Ovary (tissue), 9 donors: Measurements from ENCODE around the gene KNCN. TPM values are rescaled to one million over a fixed set of nuclear protein-coding genes. Genes with fewer than 3 reads are reported as not detected.

Experiments
- DNase-seq, 5 donors: peaks; one replicate each; pipeline ENCODE4 v3.0.0-alpha.2; 2019 to 2020
- H3K27ac ChIP-seq, 2 donors: fragments of 200-600 bp; one replicate each; pipeline versions ENCODE4 v1.5.1 to v1.8.0; 2019 to 2022
- H3K27me3 ChIP-seq: fragments of 200-600 bp; one replicate; pipeline ENCODE4 v1.8.0; 2022
- H3K36me3 ChIP-seq: fragments of 200-600 bp; sonication (generic); one replicate; pipeline ENCODE4 v1.5.1; 2019
- H3K4me1 ChIP-seq: one replicate; pipeline ENCODE4 v1.8.1; 2013; ENCODE audit warnings: mild to moderate bottlenecking, moderate library complexity; ENCODE audit not compliant: insufficient read depth
- H3K4me3 ChIP-seq: fragments of 200-600 bp; sonication (generic); one replicate; pipeline ENCODE4 v1.5.1; 2017
- H3K9me3 ChIP-seq, 2 donors: fragments of 200-600 bp in 1 of 2; sonication (generic) in 1 of 2; one replicate each; pipeline versions ENCODE4 v1.5.1 to v1.8.1; 2013 to 2019; ENCODE audit warnings: mild to moderate bottlenecking in 1 of 2, moderate library complexity in 1 of 2
- CTCF ChIP-seq, 3 donors: fragments of 450-650 bp in 2 of 3; fragments of 200-600 bp in 1 of 3; IDR thresholded peaks; one replicate each; pipeline versions ENCODE4 v1.5.1 to v1.8.0; 2016 to 2022; ENCODE audit warnings: antibody characterized with exemption in 3 of 3, mild to moderate bottlenecking in 1 of 3
- EP300 ChIP-seq: sonication (generic); formaldehyde crosslinking; IDR thresholded peaks from one replicate; pipeline ENCODE4 v1.6.1; 2017; ENCODE audit warnings: antibody characterized with exemption
- POLR2A ChIP-seq: fragments of 450-650 bp; IDR thresholded peaks from one replicate; pipeline ENCODE4 v1.6.1; 2017; ENCODE audit warnings: antibody characterized with exemption, mild to moderate bottlenecking, moderate library complexity
- WGBS, 3 donors: extraction: QIAGEN DNeasy Blood & Tissue Kit in 1 of 3; methylation state at CpG; one replicate each; pipeline versions ENCODE4 v1.1.5 to v1.1.7; 2013 to 2017; 5-methylcytosine and 5-hydroxymethylcytosine counted together
- intact Hi-C, 4 donors: fragments of 100-400 bp; cut with DNase I; formaldehyde crosslinking; loops; one replicate each; pipeline versions ENCODE4 v1.11.0 to v1.15.1; 2022 to 2023
- polyA plus RNA-seq, 2 donors: library from polyadenylated mRNA; stranded (reverse); fragments of 200-250 nt in 1 of 2; fragments of 350-450 nt in 1 of 2; fragmentation: Illumina TruSeq in 1 of 2; extraction: RNeasy Lipid Tissue Mini Kit (QIAGEN cat#74804) in 1 of 2; gene quantifications; one replicate each; pipeline ENCODE4 v1.2.3, GENCODE V29; 2013 to 2014
- total RNA-seq, 7 donors: library from RNA; depleted of rRNA in 2 of 7; stranded (reverse); fragments of >200 nt in 2 of 7; fragmentation: NEBNext Ultra II Directional in 3 of 7; extraction: Animal tissue kit (Norgen Biotek cat#: 25700) in 3 of 7; gene quantifications; one replicate each; pipeline versions ENCODE4 v1.1.0 to v1.2.4, GENCODE V29; 2016 to 2023
- donor health status: DM: no; HTN: no; CAD: no; lungs with moderate emphysema.
- donor health status: DM: no; HTN: no; CAD: no.
- donor health status: Bipolar disorder and iron deficiency.
- donor health status: DM: yes; HTN: yes; CAD: no.
- donor health status: DM: no; HTN: no; CAD: no.
- donor health status: DM: yes; HTN: yes; CAD: no.

The KNCN gene
- total and polyA plus RNA-seq, 9 donors, result 0.08 TPM; not detected in 8

DNA sequence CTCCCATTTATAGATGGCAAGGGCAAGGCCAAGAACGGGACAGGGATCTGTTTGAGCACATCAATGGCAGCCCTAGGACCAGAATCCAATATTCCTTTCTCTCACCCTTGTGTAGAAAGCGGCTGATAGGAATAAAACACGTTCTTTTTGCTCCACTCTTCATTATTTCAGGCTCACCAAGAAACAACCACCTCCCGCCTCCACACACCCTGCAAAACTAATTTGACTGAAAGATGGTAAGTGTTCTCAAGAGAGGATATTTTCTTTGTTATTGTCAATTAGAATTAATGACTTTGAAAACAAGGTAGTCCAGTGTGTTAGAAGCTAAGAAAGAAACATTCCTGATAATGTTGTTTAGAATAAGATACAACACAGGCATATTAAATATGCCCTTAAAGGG, 11.9 kb upstream of the KNCN start:
- intact Hi-C loops, result no loop called here
- Histone ChIP-seq H3K4me1 (no peaks in the 10 kb centered on the region), H3K27me3 (no peaks in the 10 kb centered on the region), H3K9me3 (no peaks in the 10 kb centered on the region), H3K27ac (no peak overlapping the region), H3K36me3 (no peaks in the 10 kb centered on the region), H3K4me3 (no peak overlapping the region)
- TF ChIP-seq EP300, result no peak
- TF ChIP-seq CTCF (IDR thresholded peaks at IDR 0.05), result no peak
- TF ChIP-seq POLR2A, result no peak
- no peak for DNase-seq
- WGBS, 3 donors, result 85 to 90% (median 89%) methylated on average over 4 of the region's 4 CpGs

- H3K9me3 ChIP-seq, result no peaks in the 10 kb centered on the region
- intact Hi-C loops, result no loop called here
- no peaks in the 10 kb centered on the region for H3K4me1 ChIP-seq
- WGBS, 3 donors, result 92 to 94% (median 94%) methylated on average over 15 of the region's 15 CpGs
- no peaks in the 10 kb centered on the region for H3K27me3 ChIP-seq
- H3K27ac ChIP-seq, result no peak overlapping the region
- H3K36me3 ChIP-seq, result no peaks in the 10 kb centered on the region
- no peak overlapping the region for H3K4me3 ChIP-seq
- no peak for DNase-seq
- TF ChIP-seq EP300 (no peak), POLR2A (no peak), CTCF (IDR thresholded peaks at IDR 0.05) (no peak)
Measured at GRCh38 chr1:46562498-46562897, 11.1 kb upstream of the KNCN start.

DNA sequence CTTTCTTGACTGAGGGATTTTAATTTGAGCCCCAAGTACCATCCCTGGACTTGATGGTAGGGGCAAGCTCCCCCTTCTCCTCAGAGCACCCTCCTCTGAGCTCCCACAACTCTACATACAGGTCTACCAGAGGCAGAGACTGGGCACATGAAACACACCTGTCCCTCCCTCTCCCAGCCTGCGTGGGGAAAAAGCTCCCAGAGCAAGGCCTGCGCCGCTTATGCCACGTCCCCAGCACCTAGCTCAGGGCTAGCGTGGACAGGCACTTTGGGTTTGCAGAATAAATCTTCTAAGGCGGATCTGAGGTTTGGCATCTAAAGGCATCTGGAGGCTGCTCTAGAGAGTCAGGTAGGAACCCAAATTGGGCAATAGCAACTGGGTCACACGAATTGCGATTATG, 7.5 kb upstream of the KNCN start:
- no peaks in the 10 kb centered on the region for H3K4me1 ChIP-seq
- H3K36me3 ChIP-seq, result no peaks in the 10 kb centered on the region
- H3K27me3 ChIP-seq, result no peaks in the 10 kb centered on the region
- no peak for DNase-seq
- no peak overlapping the region for H3K27ac ChIP-seq
- no peaks in the 10 kb centered on the region for H3K9me3 ChIP-seq
- intact Hi-C loops, result no loop called here
- TF ChIP-seq EP300, result no peak
- no peak for TF ChIP-seq POLR2A
- no peak for TF ChIP-seq CTCF (IDR thresholded peaks at IDR 0.05)
- H3K4me3 ChIP-seq, result no peak overlapping the region
- 91 to 94% (median 91%) methylated on average over 8 of the region's 8 CpGs for WGBS, 3 donors

GRCh38 chr1:46558141-46558963, 6.9 kb upstream of the KNCN start:
- no peak for DNase-seq
- intact Hi-C loops, result no loop called here
- no peaks in the 10 kb centered on the region for H3K36me3 ChIP-seq
- no peaks in the 10 kb centered on the region for H3K9me3 ChIP-seq
- H3K27me3 ChIP-seq, result no peaks in the 10 kb centered on the region
- no peak overlapping the region for H3K27ac ChIP-seq
- TF ChIP-seq EP300, result no peak
- no peak for TF ChIP-seq CTCF (IDR thresholded peaks at IDR 0.05)
- TF ChIP-seq POLR2A, result no peak
- H3K4me3 ChIP-seq, result no peak overlapping the region
- WGBS, 3 donors, result 75 to 81% (median 77%) methylated on average over 20 of the region's 20 CpGs
- no peaks in the 10 kb centered on the region for H3K4me1 ChIP-seq
